ENCODE data around the gene CLDN25.
A peak's percentile ranks its signal among the peaks of the same experiment; 100 is the strongest.
"Not testable (repeated sequence)": the region's sequence is repeated elsewhere in the genome, so short reads cannot be mapped to it uniquely, and the experiment has no call there.

Gene CLDN25

GRCh38 chr11:113779496-113779895 lies at the start of gene CLDN25:
Gene CLDN25, plus strand, starts transcription at chr11:113779796. Its CDS starts 0 bp downstream, at chr11:113779796.
- no peak for DNase-seq (ENCODE audit: low read depth)

- no peak for DNase-seq (ENCODE audit: low read depth)
Observed at GRCh38 chr11:113730887-113731726, 48.5 kb upstream of the CLDN25 start.

GRCh38 chr11:113732092-113732491 lies 47.5 kb upstream of the CLDN25 start:
- DNase-seq (ENCODE audit: low read depth): no peak

- DNase-seq (ENCODE audit: low read depth): no peak
Observed at GRCh38 chr11:113736323-113736722, 43.3 kb upstream of the CLDN25 start.

GRCh38 chr11:113752932-113753331 lies 26.7 kb upstream of the CLDN25 start:
- no peak for DNase-seq (ENCODE audit: low read depth)

- no peak for DNase-seq (ENCODE audit: low read depth)
Observed at GRCh38 chr11:113760241-113760640, 19.4 kb upstream of the CLDN25 start.

- not testable (repeated sequence) for DNase-seq (ENCODE audit: low read depth)
Observed at GRCh38 chr11:113763040-113763439, 16.6 kb upstream of the CLDN25 start.

GRCh38 chr11:113764527-113765219 lies 14.9 kb upstream of the CLDN25 start:
- no peak for DNase-seq (ENCODE audit: low read depth)

GRCh38 chr11:113771964-113772363 lies 7.6 kb upstream of the CLDN25 start:
- no peak for DNase-seq (ENCODE audit: low read depth)

GRCh38 chr11:113773092-113773415 lies 6.5 kb upstream of the CLDN25 start:
- DNase-seq (ENCODE audit: low read depth): no peak

- peak; percentile 78 for DNase-seq (ENCODE audit: low read depth)
Observed at GRCh38 chr11:113773416-113774173, 6.0 kb upstream of the CLDN25 start, which contains the start of gene ZW10. Gene ZW10, minus strand, starts transcription at chr11:113773692. Its CDS starts 26 bp downstream, at chr11:113773666.

- no peak for DNase-seq (ENCODE audit: low read depth)
Observed at GRCh38 chr11:113774174-113774503, 5.5 kb upstream of the CLDN25 start.

GRCh38 chr11:113778111-113778910 lies 1.3 kb upstream of the CLDN25 start:
- no peak for DNase-seq (ENCODE audit: low read depth)

- no peak for DNase-seq (ENCODE audit: low read depth)
Observed at GRCh38 chr11:113781682-113782081, 2.1 kb downstream of the CLDN25 start.

- DNase-seq (ENCODE audit: low read depth): no peak
Observed at GRCh38 chr11:113782134-113782533, 2.5 kb downstream of the CLDN25 start.

GRCh38 chr11:113789016-113789415 lies 9.4 kb downstream of the CLDN25 start:
- not testable (repeated sequence) for DNase-seq (ENCODE audit: low read depth)

GRCh38 chr11:113789675-113790320 lies 10.2 kb downstream of the CLDN25 start:
- DNase-seq (ENCODE audit: low read depth): no peak

GRCh38 chr11:113796663-113797259 lies 17.2 kb downstream of the CLDN25 start:
- no peak for DNase-seq (ENCODE audit: low read depth)

GRCh38 chr11:113802621-113803020 lies 23.0 kb downstream of the CLDN25 start:
- no peak for DNase-seq (ENCODE audit: low read depth)

GRCh38 chr11:113805640-113806039 lies 26.0 kb downstream of the CLDN25 start:
- no peak for DNase-seq (ENCODE audit: low read depth)

GRCh38 chr11:113806406-113806805 lies 26.8 kb downstream of the CLDN25 start:
- DNase-seq (ENCODE audit: low read depth): no peak
